MCF 10A (cell line): ENCODE data around the gene UNC13C. TPM values are rescaled to one million over a fixed set of nuclear protein-coding genes. Genes with fewer than 3 reads are reported as not detected.

Source experiments
- BruUV-seq: library from RNA; stranded (reverse); fragments of 400-500 nt; replicated peaks from 2 replicates; lab custom pipeline; 2021; lab: Mats Ljungman, UMichigan
- CTCF ChIA-PET: fragments of 300-600 bp; sonication (Branson Sonifier 250); formaldehyde crosslinking; extraction: SDS; loops from one replicate; lab custom pipeline; 2021; ENCODE audit warnings: antibody characterized with exemption, inconsistent platforms; lab: Yijun Ruan, JAX
- POLR2A ChIA-PET: fragments of 300-600, 350-650 bp; sonication (Branson Sonifier 250); formaldehyde crosslinking; extraction: SDS; loops from one replicate; lab custom pipeline; 2020; ENCODE audit warnings: antibody characterized with exemption, inconsistent platforms; lab: Yijun Ruan, JAX
- DNase-seq: peaks from one replicate; pipeline ENCODE4 v3.0.0-alpha.2; 2018; ENCODE audit not compliant: unreplicated experiment
- H3K27ac Mint-ChIP-seq: one replicate; pipeline ENCODE4 v1.8.0; 2022; ENCODE audit warnings: mild to moderate bottlenecking, low read depth, mixed read lengths; ENCODE audit not compliant: unreplicated experiment
- H3K27me3 Mint-ChIP-seq: one replicate; pipeline ENCODE4 v1.8.0; 2022; ENCODE audit warnings: mixed read lengths; ENCODE audit not compliant: insufficient read depth, unreplicated experiment
- H3K36me3 Mint-ChIP-seq: one replicate; pipeline ENCODE4 v1.8.0; 2022; ENCODE audit warnings: mild to moderate bottlenecking, moderate library complexity, mixed read lengths; ENCODE audit not compliant: insufficient read depth, unreplicated experiment
- H3K4me1 Mint-ChIP-seq: one replicate; pipeline ENCODE4 v1.8.0; 2022; ENCODE audit warnings: mixed read lengths; ENCODE audit not compliant: insufficient read depth, unreplicated experiment
- H3K4me3 Mint-ChIP-seq: one replicate; pipeline ENCODE4 v1.8.0; 2022; ENCODE audit warnings: mild to moderate bottlenecking, moderate library complexity, mixed read lengths; ENCODE audit not compliant: unreplicated experiment
- H3K9me3 Mint-ChIP-seq: one replicate; pipeline ENCODE4 v1.8.0; 2022; ENCODE audit warnings: mixed read lengths; ENCODE audit not compliant: unreplicated experiment
- CTCF ChIP-seq: fragments of 200-600 bp; IDR thresholded peaks from one replicate; pipeline ENCODE4 v1.8.0; 2022; ENCODE audit warnings: antibody characterized with exemption, mild to moderate bottlenecking; ENCODE audit not compliant: unreplicated experiment
- intact Hi-C: fragments of 100-400 bp; cut with micrococcal nuclease; formaldehyde crosslinking; loops from 2 replicates; pipeline ENCODE4 v1.14.1; 2022
- total RNA-seq: library from RNA; stranded (reverse); gene quantifications from 2 replicates; pipeline ENCODE4 v1.2.3, GENCODE V29; 2022

The UNC13C gene
- total RNA-seq, 1 experiment from 2014 or later: not detected

GRCh38 chr15:53987480-53987879, 9.2 kb downstream of the UNC13C start:
- H3K27ac Mint-ChIP-seq: no peak overlapping the region
- H3K27me3 Mint-ChIP-seq: peaks cover 77% of the 10 kb centered on the region
- no TSS peak for BruUV-seq
- TF ChIP-seq CTCF: no peak
- H3K9me3 Mint-ChIP-seq: no peaks in the 10 kb centered on the region
- no peaks in the 10 kb centered on the region for H3K4me1 Mint-ChIP-seq
- intact Hi-C loops: no loop called here
- CTCF ChIA-PET: interaction anchor here (1.0 kb wide), 1 partner anchor 27 kb away, joined by 3 read pairs; no protein-coding TSS in a partner anchor
- POLR2A ChIA-PET: no interaction called here
- H3K4me3 Mint-ChIP-seq: no peak overlapping the region
- DNase-seq: no peak
- H3K36me3 Mint-ChIP-seq: no peaks in the 10 kb centered on the region

GRCh38 chr15:54007256-54007655, 29.0 kb downstream of the UNC13C start:
- no peak for TF ChIP-seq CTCF
- intact Hi-C loops: no loop called here
- no peak overlapping the region for H3K4me3 Mint-ChIP-seq
- H3K9me3 Mint-ChIP-seq: no peaks in the 10 kb centered on the region
- no peaks in the 10 kb centered on the region for H3K36me3 Mint-ChIP-seq
- H3K27ac Mint-ChIP-seq: no peak overlapping the region
- peaks cover 62% of the 10 kb centered on the region for H3K27me3 Mint-ChIP-seq
- BruUV-seq: no TSS peak
- DNase-seq: no peak
- ChIA-PET CTCF (interaction anchor here (0.7 kb wide), 1 partner anchor 17 kb away, joined by 3 read pairs; no protein-coding TSS in a partner anchor), POLR2A (no interaction called here)
- no peaks in the 10 kb centered on the region for H3K4me1 Mint-ChIP-seq

- intact Hi-C loops: no loop called here
- H3K4me3 Mint-ChIP-seq: no peak overlapping the region
- H3K4me1 Mint-ChIP-seq: no peaks in the 10 kb centered on the region
- DNase-seq: no peak
- no peak overlapping the region for H3K27ac Mint-ChIP-seq
- POLR2A ChIA-PET: no interaction called here
- no peaks in the 10 kb centered on the region for H3K9me3 Mint-ChIP-seq
- TF ChIP-seq CTCF: no peak
- H3K27me3 Mint-ChIP-seq: peaks cover 34% of the 10 kb centered on the region
- no peaks in the 10 kb centered on the region for H3K36me3 Mint-ChIP-seq
- no TSS peak for BruUV-seq
- CTCF ChIA-PET: no interaction called here
Measured at GRCh38 chr15:54011656-54012055, 33.4 kb downstream of the UNC13C start.

- Mint-ChIP-seq H3K9me3 (no peaks in the 10 kb centered on the region), H3K27me3 (peaks cover 21% of the 10 kb centered on the region), H3K4me1 (no peaks in the 10 kb centered on the region), H3K27ac (no peak overlapping the region), H3K4me3 (no peak overlapping the region), H3K36me3 (no peaks in the 10 kb centered on the region)
- no peak for TF ChIP-seq CTCF
- no peak for DNase-seq
- CTCF ChIA-PET: no interaction called here
- intact Hi-C loops: no loop called here
- no TSS peak for BruUV-seq
- POLR2A ChIA-PET: no interaction called here
Measured at GRCh38 chr15:54014067-54014655, 35.9 kb downstream of the UNC13C start.
